GM19351 (cell line): ENCODE measurements around the gene PRSS23.
"Not testable (repeated sequence)": the region's sequence is repeated elsewhere in the genome, so short reads cannot be mapped to it uniquely, and the experiment has no call there.

ENCODE experiments used
- ATAC-seq: cut with Tn5 transposase; IDR thresholded peaks from one replicate; pipeline ENCODE4 v1.9.1; 2021; ENCODE audit warnings: mild to moderate bottlenecking, moderate library complexity; ENCODE audit not compliant: unreplicated experiment

Gene PRSS23

GRCh38 chr11:86812322-86812670, 12.0 kb downstream of the PRSS23 start:
- ATAC-seq = no peak

- peak; percentile 92 for ATAC-seq
Observed at GRCh38 chr11:86812981-86813380, 12.6 kb downstream of the PRSS23 start.

DNA sequence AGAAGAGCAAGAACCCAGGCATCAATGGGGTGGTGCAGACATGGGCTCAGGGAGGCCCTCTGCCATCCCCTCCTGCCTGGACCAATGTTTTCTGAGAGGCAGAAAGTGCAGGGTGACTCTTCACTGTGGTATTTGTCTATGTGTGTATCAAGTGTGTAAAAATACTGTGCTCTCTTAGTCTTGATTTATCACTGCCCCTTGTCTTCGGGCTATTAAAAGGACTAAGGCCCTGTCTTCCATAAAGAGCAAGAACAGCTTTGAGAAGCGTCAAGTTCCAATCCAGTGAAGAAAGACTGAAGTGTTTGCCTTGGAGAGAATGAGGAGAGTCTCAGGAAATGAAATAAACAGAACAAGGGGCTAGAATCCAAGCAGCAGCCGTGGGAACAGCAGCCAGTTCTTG, 14.4 kb downstream of the PRSS23 start:
- ATAC-seq = no peak

GRCh38 chr11:86815726-86816125, 15.4 kb downstream of the PRSS23 start:
- no peak for ATAC-seq

DNA sequence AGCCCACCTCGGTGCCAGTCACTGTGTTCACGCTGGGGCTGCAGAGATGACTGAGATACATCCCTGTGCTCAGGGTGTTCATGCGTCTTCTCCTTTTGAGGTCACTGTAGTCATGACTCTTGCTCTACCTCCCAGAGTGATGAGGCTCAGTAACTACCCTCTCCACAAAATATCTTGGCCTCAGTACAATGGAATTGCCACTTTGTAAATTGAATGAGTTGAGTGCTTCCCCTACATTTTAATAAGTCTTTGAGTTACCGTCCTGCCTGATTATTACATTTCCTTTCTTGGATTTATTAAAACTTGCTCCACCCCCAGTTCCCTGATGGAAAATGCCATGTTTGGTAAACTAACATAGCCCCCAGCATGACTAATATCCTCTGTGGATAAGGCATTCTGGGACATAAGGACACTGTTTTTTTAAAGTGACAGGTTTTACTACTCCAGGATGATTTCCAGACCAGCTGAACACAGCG, 15.9 kb downstream of the PRSS23 start:
- no peak for ATAC-seq

DNA sequence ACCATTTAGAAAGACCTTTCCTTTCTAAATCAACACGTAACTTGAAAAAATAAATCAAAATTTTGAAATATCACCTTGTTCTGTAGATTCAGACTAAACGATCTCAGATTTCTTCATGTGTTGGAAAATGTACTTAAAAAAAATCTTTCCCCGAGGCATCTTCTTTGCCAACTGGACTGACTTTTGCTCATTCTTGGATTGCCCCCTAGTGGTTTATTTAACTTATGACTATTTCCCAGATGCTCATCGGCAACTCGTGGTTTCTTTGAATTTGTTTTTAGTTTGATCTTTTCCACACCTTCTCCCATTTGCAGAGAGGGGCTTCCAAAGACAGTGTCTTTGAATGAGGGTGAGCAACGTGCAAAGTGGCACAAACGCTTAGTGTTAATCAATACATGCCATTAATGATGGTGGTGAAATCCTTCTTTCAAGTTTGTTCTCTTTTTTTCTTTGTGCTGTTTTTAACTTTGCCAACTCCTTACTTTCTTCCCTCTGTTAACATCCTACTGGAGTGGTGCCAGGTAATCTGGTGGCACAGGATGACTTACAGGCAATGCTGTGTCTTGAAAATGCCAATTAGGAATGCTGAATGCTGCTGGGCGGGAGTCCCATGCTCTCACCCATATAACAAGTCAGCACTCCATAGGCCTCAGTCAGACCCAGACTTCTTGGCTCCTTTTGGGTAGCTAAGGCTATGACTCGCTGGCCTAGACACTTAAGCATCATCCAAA, 18.3 kb downstream of the PRSS23 start:
- ATAC-seq = peak; percentile 81

DNA sequence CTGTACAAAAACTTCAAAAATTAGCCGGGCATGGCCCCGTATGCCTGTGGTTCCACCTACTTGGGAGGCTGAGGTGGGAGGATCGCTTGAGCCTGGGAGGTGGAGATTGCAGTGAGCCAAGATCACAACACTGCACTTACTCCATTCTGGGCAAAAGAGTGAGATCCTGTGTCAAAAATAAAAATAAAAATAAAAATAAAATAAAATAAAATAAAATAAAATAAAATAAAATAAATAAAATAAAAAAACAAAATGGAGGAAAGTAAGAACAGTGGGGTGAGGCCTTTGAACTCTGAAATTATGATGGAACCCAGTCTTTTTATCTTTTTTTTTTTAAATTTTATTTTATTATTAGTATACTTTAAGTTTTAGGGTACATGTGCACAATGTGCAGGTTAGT, 23.8 kb downstream of the PRSS23 start:
- not testable (repeated sequence) for ATAC-seq

- ATAC-seq = not testable (repeated sequence)
Observed at GRCh38 chr11:86834376-86834775, 34.0 kb downstream of the PRSS23 start.

DNA sequence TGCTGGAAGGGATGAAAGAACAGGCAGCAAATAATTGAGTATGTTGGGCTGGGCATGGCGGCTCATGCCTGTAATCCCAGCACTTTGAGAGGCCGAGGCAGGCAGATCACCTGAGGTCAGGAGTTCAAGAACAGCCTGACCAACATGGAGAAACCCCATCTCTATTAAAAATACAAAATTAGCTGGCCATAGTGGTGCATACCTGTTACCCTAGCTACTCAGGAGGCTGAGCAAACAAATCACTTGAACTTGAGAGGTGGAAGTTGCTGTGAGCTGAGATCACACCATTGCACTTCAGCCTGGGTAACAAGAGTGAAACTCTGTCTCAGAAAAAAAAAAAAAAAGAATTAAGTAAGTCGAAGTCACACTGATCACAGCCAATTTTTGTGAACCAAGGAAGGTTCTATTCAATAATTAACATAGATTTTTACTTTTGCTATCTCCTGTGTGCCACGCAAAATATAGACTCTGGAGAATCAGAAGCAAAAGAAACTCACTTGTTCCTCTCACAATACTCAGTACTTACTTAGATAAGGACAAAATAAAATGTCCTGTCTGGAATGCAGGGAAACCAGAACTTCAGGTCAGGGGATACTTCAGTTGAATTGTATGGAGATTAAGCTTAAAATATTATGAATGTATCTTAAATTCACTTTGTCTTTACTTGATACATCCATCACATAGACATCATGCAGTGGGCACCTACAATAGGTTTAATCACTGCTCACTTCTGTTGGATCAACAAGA, 44.6 kb downstream of the PRSS23 start:
- not testable (repeated sequence) for ATAC-seq

GRCh38 chr11:86848132-86848531, 47.8 kb downstream of the PRSS23 start:
- no peak for ATAC-seq

GRCh38 chr11:86849679-86850078, 49.3 kb downstream of the PRSS23 start:
- ATAC-seq = no peak
